Stimulated activated CD4-positive, alpha-beta T cell treated with anti-CD3 and anti-CD28 coated beads, TNF-alpha, amount 100 ng/mL, for 48 hours (primary cell): Measurements from ENCODE around the gene DGKZ.

Experiments used
- DNase-seq, 3 donors: peaks; one replicate each; pipeline ENCODE4 v3.0.0-alpha.2; 2020; ENCODE audit warnings: low read depth in 3 of 3

DGKZ gene

DNA sequence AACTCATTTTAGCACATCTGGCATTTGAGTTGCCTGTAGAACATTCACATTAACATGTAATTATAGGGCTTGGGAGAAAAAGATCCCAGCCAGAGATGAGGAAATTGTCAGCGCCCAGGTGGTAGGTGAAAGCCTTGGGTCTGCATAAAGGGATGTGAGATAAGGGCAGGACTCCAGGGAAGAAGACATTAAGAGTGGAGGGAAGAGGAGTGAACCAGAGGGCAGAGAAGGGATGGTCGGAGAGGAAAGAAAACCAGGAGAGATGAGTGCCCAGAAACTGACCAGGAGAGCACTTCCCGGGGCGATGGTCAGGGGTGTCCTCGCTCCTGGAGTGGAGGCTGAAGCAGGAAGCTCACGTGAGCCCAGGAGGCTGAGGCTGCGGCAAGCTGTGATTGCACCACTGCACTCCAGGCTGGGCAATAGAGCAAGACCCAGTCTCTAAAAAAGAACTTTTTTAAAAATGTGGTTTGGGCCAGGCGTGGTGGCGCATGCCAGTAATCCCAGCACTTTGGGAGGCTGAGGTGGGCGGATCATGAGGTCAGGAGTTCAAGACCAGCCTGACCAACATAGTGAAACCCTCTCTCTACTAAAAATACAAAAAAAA lies 20.3 kb upstream of the DGKZ start:
- DNase-seq = no peak

DNA sequence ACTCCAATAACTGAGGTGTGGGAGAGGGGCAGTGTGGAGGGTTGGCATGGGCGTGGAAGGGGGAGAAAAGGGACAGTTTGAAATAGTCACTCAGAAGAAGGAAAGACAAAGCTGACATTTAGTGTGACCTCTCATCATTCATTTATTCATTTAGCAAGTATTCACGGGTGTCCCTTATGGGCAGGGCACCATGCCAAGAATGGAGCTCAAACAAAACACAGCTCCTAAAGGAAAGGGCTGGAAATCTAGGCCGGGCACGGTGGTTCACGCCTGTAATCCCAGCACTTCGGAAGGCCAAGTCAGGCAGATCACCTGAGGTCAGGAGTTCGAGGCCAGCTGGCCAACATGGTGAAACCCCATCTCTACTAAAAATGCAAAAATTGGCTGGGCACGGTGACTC lies 19.4 kb upstream of the DGKZ start:
- no peak for DNase-seq

DNA sequence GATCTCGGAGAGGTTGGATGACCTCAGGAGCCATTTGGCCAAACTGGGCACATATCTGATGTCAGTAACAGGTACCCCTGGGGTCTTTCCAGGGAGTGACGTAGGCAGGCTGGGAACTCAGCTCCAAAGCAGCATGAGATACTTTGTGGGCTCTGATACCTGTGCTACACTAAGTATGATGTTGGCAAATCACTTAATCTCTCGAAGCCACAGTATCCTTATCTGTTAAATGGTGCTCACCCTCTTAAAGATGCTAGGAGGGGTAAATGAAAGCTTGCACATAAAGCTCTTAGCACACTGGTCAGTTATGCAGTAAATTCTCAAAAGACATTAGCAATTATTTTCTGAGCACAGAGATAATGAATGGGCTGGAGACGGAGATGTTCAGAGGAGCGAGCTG lies 17.1 kb upstream of the DGKZ start:
- no peak for DNase-seq

DNA sequence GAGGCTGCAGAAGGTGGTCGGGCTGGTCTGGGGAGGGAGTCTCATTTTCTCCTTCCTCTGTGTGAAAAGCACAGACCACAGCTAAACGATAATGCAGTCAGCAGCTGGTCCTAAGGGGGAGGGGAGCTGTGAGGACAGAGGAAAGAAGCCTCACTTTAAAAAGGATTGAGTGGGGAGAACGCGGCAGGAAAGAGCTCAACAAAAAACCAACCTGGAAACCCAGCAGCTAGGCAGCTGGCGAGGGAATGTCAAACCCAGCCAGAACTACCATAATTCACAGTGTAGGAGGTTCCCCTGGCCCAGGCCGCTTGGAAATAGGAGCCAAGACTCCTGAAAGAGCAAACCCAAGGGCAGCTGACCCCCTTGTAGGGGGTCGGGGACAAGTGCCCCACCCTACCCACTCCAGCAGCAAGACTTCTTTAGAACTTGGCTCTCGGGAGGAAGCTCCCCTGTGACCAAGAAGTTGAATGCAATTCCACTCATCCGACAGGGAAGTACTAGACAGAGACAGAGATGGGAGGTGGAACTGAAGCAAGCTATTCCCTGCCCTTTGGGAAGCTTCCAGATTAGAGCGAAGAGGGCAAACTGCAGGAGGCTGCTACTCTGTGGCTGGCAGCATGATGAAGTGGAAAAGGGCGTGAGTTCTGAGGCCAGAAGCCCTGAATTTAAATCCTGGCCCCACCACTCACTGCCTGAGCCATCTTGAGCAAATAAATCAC lies 16.5 kb upstream of the DGKZ start:
- no peak for DNase-seq

DNA sequence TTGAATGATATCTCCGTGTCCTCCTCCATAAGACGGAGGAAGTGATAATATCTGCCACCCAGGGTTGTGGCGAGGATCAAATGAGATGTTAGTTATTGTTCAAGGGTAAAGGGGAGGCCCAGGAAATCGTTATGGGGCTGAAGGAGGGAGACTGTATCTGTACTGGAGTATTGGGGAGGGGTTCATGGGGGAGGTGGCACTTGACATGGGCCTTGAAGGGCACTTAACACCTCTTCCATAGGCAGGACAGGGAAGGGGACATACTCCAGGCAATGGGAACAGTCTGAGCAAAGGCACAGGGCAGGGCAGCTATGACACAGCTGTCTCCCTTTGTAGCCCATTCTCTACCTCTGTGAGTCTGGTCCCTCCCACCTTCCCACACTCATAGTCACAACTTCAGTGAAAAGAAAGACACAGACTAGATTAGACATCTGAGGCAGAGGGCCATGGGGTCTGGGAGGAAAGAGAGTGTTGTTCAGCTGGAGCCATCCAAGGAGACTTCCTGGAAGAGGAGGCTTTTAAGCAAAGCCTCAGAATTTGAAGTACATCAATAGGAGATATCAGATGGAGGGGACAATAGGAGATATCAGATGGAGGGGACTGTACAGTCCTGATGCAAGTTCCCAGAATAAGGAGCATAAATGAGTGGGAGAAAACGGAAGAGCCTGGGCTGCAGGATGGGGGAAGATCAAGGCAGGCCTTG lies 15.8 kb upstream of the DGKZ start:
- DNase-seq = no peak

DNA sequence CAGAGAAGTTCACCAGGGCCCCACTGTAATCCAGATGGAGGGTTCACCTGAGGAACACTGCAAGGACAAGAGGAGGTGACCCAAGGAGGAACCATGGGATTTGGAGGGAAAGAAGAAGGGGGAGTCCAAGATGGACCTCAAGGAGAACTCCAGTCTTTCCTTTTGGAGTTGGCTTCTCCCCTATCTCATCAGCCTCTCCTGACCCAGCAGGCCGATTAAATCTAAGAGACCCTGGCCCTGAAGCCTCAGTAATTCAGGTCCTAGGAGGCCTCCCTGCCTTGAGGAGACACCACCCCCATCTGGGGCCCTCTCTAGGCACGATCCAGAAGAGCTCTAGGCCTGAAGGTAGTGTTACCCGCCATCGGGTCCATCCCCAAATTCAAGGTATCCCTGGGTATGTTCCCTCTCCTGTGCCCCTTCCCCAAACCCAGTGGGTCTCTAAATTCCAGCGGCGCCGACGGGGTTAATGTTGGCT lies 15.1 kb upstream of the DGKZ start:
- no peak for DNase-seq

DNA sequence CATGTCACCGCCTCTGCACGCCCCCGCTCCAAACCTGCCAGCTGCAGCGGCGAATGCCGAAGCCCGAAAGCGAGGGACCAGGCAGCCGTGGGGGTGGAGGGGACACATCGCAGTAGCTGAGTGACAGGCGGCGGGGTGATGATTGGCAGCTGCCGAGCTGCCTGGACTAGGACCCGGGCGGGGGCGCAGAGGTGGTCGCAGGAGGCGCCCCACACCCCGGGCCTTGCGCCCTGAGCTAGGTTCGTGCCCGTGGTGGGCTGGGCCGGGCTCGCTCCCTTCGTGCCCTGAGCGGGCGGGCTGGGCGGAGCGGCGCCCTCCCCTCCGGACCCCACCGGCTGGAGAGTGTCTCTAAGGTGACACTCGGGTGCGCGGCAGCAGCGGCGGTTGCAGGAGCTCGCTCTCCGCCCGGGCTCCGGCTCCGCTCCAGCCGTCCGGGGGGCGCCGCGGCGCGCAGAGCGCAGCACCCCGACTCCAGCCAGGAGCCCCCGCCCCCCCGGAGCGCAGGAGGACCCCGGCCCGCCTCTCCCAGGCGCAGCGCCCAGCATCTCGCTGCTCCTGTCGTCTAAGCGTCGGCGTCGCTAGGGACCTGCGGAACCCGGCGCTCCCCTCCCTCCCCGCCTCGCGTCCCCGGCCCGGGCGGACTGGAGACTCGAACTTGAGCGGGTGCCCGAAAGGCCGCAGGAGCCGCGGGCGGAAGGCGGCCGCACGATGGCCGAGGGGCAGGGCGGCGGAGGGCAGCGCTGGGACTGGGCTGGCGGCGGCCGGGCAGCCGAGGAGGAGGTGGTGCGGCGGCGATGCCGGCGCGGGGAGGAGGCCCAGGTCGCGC lies 14.5 kb upstream of the DGKZ start:
- no peak for DNase-seq

DNA sequence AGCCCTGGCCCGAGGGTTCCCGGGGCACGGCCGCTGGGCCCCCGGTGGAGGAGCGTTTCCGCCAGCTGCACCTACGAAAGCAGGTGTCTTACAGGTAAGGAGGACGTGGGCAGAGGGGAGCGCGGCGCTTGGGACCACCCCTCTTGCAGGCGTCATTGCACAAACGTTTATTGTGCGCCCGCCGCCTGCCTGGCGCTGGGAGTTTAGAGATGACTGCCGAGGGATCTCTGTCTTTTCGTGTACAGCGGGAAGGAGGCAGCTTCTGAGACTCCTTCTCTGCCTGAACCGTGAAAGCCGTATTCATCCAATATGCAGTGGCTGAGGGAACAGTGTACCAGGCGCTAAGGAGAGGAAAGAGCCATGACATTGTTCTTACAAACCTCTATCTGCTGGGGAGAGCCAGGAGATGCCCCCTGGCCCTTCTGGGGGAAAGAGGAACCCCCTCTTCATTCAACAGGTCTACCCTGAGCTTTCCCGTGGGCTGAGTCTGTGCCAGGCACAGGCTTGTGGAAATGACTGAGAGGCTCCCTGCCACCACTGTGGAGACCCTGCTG lies 13.8 kb upstream of the DGKZ start:
- DNase-seq = no peak

DNA sequence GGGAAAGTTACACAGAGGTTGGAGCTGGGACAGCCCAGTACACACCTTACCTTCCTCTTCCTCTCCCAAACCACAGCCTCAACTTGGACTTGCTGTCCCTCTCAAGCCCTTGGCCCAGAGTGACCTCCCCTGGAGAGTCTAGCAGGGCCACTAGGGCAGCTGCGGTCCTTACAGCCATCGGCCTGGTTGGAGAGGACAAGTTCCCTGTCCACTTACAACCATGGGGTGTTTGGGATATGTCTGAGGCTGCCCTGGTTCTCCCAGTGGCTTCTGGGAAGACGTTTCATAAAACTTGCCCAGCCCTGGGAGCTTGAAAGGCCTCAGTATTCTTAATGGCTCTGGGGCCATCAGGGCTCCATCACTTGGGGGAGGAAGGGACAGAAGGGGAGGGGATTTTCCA lies 13.1 kb upstream of the DGKZ start:
- DNase-seq = no peak

DNA sequence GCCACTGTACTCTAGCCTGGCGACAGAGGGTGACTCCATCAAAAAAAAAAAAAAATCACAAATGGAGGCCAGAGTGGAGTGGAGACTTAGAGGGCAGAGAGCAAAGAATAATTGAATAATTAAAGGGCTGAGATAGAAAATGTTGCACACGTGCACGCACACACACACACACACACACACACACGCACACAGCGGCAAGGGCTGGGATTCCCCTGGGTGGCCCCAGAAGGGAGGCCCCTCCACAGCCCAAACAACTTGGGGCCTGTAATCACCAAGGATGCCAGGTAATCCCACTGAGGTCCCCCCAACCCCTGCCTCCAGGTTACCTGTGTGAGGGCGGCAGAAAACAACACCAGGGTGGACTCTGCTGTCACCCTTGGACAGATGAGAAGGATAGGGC lies 12.0 kb upstream of the DGKZ start:
- no peak for DNase-seq

DNA sequence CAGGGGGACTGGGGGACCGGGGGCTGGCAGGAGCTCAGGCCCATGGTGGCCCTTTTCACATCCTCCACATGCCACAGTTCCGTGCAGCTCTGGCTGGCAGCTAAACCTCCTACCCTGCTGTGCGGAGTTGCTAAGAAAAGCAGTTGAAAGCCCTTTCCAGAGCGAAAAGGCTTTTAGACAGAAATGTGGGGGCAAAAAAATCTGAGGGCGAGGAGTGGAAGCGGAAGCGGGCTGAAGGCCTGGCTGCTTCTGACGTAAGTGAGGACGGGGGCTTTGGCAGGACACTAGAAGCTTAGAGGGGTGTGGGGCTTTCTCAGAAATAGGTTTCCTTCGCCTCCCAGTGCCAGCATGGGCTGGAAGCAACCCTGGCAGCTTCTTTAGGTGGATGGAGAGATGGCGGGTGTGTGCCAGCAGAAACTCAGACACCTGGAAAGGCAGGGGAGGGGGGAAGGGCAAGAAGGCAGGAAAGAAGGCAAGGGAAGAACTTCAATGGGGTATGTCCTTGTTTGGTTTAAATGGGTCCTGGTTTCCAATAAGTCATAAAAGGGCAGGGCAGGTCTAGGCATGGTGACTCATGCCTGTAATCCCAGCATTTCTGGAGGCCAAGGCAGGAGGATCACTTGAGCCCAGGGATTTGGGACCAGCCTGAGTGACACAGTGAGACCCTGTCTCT lies 11.2 kb upstream of the DGKZ start:
- no peak for DNase-seq

DNA sequence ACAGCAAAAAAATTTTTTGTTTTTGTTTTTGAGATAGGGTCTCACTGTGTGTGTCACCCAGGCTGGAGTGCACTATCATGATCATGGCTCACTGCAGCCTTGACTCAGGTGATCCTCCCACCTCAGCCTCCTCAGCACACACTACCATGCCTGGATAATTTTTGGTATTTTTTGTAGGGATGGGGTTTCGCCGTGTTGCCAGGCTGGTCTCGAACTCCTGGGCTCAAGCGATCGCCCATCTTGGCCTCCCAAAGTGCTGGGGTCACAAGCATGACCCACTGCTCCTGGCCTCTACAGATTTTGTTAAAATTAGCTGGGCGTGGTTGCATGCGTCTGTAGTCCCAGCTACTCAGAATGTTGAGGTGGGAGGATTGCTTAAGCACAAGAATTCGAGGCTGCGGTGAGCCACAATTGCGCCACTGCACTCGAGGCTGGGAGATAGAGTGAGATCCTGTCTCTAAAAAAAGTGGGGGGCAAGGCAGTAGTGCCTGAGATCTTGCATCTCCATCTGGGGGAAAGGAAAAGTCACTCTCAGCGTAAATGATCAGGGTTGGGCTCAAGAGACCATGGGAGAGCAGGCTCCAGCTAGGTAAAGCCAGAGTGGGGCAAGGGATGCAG lies 10.6 kb upstream of the DGKZ start:
- no peak for DNase-seq

DNA sequence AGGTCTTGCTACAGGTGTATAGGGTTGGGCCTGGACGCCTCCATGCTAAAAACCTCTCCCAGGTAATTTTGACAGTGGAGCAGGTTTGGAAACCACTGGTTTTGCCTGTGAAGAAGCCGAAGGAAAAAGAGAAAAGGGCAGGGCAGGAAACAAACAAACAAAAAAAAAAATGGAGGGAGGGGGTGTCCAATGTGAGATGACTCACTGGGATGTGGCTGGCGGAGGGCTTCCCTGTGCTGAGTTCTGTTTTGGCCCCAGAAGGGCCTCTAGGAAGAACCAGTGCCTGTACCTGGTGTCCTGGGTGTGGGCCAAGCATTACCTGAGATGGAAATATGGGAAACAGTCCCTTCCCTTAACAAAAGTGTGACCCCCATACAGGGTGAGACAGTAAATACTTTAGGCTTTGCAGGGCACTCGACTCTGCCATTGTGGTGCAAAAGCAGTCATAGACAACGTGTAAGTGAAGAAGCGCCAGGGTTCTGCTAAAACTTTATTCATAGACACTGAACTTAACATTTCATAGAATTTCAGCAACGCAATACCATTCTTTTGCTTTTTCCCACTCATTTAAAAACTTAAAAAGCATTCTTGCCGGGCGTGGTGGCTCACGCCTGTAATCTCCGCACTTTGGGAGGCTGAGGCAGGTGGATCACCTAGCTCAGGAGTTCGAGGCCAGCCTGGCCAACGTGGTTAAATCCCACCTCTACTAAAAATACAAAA lies 9.5 kb upstream of the DGKZ start:
- no peak for DNase-seq

DNA sequence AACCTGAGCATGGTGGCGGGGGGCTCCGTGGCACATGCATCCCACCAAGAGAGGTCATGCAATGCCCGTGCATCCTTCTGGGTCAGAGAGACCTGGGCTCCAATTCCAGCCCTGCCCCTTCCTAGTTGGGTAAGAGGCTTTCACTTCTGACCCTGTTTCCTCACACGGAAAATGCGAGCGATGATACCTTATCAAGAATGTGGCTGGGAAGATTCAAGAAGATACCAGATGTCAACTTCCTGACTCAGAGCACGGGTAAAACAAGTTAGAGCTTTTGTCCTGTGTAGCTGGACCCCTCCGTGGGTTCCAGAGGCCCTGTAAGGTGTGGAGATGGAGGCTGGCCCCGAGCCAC lies 8.7 kb upstream of the DGKZ start:
- DNase-seq = no peak

DNA sequence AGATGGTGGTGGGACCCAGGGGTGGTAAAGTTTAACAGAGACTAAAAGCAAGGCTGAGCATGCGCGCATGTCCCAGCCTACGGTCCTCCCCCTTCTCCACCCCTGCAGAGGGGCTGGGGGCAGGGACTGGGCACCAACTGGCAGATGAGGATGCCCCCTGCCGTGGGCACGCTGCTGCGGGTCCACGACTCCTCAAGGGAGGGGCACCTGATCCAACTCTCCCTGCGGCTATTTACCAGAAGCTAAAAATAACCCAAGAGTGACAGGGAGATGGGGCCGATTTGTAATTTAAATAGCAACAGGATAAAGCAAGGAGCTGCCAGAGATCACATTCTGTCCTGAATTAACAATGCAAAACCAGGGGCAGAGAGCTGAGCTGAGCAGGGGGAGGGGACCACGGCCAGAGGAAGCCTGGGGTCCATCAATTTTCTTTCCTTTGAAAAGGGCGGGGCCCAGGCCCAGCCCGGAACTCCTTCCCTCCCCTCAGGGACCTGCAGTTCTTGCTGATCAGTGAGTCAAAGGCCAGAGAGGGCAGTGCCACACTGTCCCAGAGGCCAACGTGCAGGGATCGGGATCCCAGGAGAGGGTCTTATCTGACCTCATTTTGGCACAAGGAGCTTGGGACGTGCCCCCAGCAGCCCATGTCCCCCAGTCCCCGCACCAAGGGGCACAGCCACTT lies 8.1 kb upstream of the DGKZ start:
- DNase-seq = no peak

DNA sequence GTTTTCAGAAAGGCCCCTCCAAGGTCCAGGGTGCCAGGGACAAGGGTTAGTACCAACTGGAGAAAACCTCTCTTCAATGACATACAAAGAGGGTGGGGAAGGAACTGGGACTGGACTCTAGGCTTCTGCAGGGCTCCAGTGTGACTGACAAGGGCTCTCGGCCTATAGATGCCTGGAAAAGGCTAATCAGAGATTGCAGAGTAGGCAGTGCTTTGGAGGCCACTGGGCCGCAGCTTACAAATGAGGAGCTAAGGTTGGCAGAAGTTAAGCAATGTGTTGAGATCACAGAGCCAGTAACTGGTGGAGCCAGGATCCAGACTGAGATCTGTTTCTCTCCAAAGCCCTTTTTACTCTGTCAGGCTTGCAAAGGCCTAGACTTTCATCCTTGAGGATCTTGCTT lies 7.4 kb upstream of the DGKZ start:
- no peak for DNase-seq

DNA sequence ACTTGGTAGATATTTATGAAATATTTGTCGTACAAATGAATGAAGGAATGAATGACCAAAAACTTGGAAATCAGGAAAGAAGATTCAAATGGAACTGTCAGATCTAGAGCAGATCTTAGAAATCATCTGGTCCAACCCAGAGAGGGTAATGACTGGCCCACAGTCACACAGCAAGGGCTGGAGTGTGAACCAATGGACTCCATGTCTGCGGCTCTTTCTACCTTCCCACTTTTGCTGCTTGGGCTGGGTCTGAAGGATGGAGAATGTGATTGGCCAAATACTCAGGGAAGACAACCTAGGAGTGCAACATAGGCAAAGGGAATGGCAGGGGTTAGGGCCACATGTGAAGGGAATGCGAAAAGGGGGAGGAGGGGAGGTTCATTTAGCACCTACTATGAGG lies 5.8 kb upstream of the DGKZ start:
- no peak for DNase-seq

DNA sequence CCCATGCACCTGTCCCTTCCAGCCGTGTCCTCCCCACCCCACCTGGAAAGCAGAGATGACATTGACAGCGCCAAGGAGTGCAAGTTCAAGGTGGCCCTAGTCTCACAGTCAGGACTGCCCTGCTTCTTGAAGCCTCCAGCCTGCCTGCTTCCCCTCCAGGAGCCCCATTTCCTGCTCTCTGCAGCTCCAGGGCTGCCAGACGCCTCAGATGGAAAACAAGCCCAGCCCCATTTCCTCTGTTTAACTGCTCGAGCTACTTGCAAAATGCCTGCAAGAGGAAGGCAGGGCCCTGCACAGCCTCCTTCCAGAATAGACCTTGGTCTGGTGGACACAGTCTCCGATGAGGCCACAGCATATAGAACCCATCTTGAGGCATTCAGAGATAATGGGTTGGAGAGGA lies 5.0 kb upstream of the DGKZ start:
- DNase-seq = no peak

DNA sequence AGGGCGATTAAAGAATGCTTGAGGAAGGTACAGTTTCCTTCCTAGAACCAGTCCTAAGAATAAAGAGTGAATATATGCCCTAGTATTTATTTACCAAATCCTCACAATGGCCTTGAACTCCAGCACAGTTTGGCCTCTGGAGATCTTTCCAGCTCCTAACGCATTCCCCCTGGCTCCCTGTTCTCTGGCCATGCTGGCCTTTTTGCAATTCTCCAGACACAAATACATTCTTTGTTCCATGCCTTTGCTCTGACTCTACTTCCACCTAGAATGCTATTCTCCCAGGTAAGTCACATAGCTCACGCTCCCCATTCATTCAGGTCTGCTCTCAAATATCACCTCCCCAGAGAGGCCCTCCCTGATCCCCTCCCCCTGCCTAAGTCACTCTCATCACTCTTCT lies 3.7 kb upstream of the DGKZ start:
- no peak for DNase-seq

DNA sequence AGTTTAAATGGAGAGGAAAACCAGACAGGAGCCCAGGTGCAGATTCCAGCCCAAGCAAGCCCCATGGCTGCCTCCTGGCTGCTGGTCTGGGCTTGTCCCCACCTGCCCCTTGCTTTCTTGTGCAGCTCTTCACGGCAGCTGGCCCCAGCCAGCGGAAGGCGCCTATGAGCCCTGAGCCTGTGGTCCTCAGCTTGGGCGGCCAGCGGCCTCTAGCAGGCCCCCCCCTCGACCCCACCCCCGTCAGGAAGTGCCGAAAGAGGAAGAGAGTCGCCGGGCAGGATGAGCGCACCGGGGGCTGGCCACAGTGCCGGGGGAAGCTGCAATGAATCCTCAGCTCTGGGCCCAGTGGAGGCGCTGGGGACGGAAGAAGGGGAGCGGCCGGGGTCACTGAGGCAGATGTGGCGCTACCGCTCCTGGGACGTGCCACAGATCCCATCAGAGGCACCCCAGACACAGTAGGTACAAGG lies 2.1 kb upstream of the DGKZ start:
- no peak for DNase-seq
